GM21390 (cell line): ENCODE results near the gene PPP4R3B.

Source experiments
- ATAC-seq: cut with Tn5 transposase; IDR thresholded peaks from one replicate; pipeline ENCODE4 v1.9.1; 2021; ENCODE audit not compliant: unreplicated experiment

PPP4R3B gene

DNA sequence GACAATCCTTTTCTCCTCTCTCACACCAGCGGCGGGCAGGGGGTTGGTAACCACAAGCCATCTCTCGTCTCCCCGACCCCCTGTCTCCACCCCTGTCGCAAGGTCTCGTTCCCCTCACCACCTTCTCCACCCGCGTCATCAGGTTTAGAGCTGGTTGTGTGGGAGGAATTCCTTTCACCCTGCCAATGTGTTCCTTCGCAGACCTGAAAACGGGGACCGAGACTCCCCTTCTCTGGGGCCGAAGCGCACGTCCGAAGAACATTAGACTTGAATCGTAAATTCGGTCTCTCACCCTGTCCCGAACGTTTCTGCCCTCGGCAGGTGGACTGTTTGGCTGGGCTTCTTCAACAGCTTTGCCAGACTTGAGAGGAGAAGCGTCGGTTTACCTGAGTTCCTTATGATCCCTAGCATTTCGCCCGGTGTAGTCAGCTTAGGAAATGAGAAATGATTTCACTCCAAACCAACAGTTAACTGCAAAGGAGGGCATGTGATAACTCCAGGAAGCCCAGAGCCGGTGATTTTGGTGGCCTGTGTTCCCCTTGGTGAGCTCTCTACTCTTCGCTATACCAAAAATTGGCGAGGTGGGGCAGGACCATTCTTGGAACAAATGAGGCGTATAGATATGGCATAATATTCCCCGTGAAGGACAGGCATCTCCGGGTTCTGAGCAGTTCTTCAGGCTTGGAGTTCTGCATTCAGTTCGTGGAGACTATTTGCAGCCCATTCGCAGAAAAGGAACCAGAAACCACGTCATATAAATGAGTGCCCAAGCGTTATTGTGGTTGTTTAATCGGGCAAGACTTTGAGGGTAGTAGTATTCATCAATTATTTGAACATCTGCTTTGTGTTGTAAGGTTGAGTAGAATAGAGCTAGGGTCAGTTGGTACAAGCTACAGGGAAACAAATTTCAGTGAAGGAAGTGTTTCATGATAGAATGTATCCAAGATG is 97.2 kb downstream of the PPP4R3B start:
- ATAC-seq, result peak; percentile 4

DNA sequence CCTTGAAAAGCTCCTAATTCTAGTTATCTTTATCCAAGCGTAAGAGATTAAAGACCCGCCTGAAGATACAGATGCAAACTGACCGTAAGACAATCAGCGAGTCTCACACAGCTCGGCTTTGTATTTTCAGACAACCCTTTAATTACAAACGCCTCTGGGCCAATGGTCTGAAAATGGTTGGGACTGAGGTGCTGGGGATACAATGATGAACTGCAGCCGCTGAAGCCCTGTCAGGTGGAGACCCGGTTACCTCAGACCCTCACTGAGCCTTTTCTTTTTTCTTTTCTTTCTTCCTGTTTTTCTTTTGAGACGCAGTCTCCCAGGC is 98.6 kb downstream of the PPP4R3B start:
- peak; percentile 1 for ATAC-seq

DNA sequence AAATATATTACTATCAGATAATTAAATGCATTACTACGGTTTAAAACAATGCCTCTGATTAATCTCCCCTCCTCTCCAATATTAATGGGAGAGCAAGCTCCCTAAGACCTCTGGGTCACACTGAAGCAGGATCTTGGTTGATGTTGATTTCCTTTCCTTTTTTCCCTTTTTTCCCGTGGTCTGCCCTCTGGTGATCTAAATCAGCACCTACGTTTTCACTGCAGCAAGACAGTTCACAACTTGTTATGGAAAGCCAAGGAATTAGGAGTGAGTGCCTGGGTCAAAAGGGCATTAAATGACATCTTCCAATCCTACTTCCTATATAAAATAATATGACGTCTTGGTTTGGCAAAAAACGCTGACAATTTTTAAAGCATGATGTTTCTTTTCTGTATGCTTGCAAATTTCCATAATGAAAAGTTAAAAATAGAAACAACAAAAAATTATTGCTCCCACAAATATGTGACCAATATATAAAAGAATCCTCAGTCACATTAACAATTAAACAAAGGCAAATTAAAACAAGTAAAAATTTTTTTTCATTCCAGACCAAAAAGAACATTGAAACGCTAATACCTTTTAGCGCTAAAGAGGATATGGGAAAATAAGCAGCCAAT is 105.8 kb downstream of the PPP4R3B start:
- no peak for ATAC-seq

DNA sequence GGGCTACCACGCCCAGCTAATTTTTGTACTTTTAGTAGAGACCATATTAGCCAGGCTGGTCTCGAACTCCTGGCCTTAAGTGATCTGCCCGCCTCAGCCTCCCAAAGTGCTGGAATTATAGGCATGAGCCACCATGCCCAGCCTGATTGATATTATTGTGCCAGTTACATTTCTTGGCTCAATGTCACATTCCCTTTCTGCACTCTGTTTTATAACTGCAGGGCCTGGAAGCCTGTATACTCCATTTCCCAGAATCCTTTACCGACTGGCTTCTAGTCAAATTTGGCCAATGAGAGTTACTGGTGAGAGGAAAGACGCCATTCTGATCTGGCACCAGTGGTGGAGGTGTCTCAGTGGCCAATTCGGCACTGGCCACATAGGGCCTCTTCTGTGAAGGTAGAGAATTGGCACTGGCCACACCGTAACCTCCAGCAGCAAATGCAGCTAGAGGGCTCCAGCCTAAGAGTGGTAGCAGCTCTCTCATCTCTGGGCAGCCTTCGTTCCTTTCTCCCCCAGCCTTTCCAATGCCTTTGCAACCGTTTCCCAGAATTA is 114.8 kb downstream of the PPP4R3B start:
- no peak for ATAC-seq

DNA sequence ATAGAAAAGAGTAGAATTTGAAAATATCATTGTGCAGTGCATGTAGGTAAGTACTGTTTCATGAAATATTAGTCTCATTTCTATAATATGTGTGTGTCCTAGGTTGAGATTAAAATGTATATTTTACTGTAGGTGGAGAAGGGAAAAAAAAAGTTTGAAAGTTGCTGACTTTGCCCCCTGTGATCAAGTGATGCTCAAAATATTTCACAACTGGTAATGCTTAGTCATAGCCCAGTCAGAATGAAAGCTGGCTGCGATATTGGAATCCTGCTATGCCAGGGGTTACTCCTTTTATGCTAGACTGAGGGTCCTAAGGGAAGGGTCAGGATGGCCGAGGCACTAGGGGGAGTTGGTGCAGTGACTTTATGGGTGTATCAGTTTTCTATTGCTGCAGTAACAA is 117.4 kb downstream of the PPP4R3B start:
- no peak for ATAC-seq

DNA sequence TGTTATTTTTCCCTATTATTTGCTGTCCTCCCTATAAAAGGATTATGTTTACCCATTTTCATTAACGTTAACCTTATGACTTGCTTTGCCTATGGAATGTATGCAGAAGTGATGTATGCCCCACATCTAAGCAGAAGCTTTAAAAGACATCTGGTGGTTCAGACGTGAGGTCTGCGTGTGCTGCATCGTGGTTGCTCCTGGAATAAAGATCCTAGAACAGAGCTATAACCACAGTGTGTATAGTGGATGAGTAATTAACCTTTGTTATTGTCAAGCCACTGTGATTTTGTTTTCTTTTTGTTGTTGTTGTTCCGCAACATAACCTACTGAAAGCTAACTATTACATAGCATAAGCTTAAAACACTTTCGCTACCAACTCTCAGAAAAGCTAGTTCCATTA is 118.8 kb downstream of the PPP4R3B start:
- ATAC-seq, result no peak
